T-helper 2 cell treated with Interferon-gamma antibody and Interleukin-4, amounts not matched to agents 5 μg/mL and 100 μg/mL, for 36 hours (primary cell): ENCODE data around the gene DUSP6.

Experiments used
- DNase-seq: peaks from one replicate; pipeline ENCODE4 v3.0.0; 2021; ENCODE audit warnings: low spot score
- H3K27ac Mint-ChIP-seq: one replicate; pipeline ENCODE4 v1.8.0; 2021; ENCODE audit warnings: mild to moderate bottlenecking, mixed read lengths
- H3K27me3 Mint-ChIP-seq: one replicate; pipeline ENCODE4 v1.8.0; 2021; ENCODE audit warnings: low read depth, mixed read lengths
- H3K36me3 Mint-ChIP-seq: one replicate; pipeline ENCODE4 v1.8.0; 2021; ENCODE audit warnings: low read depth, mixed read lengths
- H3K4me1 Mint-ChIP-seq: one replicate; pipeline ENCODE4 v1.8.0; 2021; ENCODE audit warnings: low read depth, mixed read lengths
- H3K4me3 Mint-ChIP-seq: one replicate; pipeline ENCODE4 v1.8.0; 2022; ENCODE audit warnings: mild to moderate bottlenecking, moderate library complexity, mixed read lengths
- H3K9me3 Mint-ChIP-seq: one replicate; pipeline ENCODE4 v1.8.0; 2021; ENCODE audit warnings: mixed read lengths

DUSP6 gene

DNA sequence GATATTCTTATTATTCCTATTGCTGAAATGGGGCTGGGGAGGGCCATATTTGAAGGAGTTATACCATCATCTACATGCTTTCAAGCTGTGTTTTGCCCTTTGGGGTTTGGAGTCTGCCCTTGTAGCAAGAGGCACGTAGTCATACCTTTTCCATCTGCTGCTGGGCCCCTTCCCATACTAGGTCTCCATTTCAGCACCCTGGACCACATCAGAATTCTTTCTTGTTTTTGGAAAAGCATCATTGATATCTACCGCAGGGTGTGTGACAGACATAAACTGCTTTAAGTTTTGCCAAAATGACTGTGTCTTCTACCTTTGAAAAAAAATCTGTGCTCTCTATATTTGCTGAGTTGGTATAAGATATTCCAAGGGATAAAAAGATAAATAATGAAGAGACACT, 12.3 kb upstream of the DUSP6 start:
- Mint-ChIP-seq H3K36me3 (no peaks in the 10 kb centered on the region), H3K4me3 (no peak overlapping the region), H3K27ac (no peak overlapping the region), H3K4me1 (peaks cover 12% of the 10 kb centered on the region), H3K27me3 (no peaks in the 10 kb centered on the region), H3K9me3 (no peaks in the 10 kb centered on the region)
- DNase-seq: no peak

DNA sequence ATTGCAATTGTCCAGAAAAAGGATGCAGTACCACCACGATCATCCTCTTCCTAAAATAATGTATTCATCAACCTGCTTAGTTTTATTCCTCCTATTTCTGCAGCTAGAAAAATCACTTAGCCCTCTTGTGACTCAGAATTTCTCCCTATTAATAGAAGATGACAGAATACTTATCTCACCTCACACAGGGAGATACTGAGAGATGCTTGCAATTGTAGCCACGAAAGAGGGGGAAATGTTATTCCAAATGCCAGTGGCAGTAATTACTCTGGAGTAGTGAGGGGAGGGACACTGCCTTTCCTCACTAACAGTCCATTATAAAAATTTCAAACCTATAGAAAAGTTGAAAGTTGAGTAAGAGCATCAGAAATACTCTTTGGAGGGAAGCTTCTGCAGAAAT, 11.8 kb upstream of the DUSP6 start:
- Mint-ChIP-seq H3K9me3 (no peaks in the 10 kb centered on the region), H3K27me3 (no peaks in the 10 kb centered on the region), H3K4me1 (peaks cover 12% of the 10 kb centered on the region), H3K36me3 (no peaks in the 10 kb centered on the region), H3K27ac (no peak overlapping the region), H3K4me3 (no peak overlapping the region)
- DNase-seq: no peak

- Mint-ChIP-seq H3K36me3 (no peaks in the 10 kb centered on the region), H3K4me1 (peaks cover 12% of the 10 kb centered on the region), H3K9me3 (no peaks in the 10 kb centered on the region), H3K4me3 (no peak overlapping the region), H3K27ac (no peak overlapping the region), H3K27me3 (no peaks in the 10 kb centered on the region)
- no peak for DNase-seq
Measured at GRCh38 chr12:89363582-89363981, 11.3 kb upstream of the DUSP6 start.

GRCh38 chr12:89363084-89363483, 10.8 kb upstream of the DUSP6 start:
- Mint-ChIP-seq H3K27ac (no peak overlapping the region), H3K4me1 (peaks cover 12% of the 10 kb centered on the region), H3K27me3 (no peaks in the 10 kb centered on the region), H3K36me3 (no peaks in the 10 kb centered on the region), H3K9me3 (no peaks in the 10 kb centered on the region), H3K4me3 (no peak overlapping the region)
- DNase-seq: no peak

DNA sequence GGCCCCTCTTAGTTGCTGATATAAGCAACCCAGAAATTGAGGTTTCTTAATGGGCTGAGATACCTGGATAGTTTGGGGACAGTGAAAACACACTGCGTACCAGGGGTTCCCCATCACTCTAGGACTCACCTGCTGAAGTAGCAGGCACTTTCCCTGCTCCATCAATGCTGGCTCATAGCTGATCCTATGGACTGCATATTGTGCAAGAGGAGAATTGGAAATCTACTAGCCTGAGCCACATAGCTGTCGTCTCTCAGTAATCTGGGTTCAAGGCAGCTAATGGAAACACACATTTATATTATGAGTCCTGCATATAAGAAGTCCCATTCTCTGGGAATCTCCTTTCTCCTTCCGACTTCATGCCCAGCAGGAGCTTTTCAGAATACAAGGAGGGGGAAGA, 7.3 kb upstream of the DUSP6 start:
- DNase-seq: no peak
- Mint-ChIP-seq H3K9me3 (no peaks in the 10 kb centered on the region), H3K27me3 (no peaks in the 10 kb centered on the region), H3K27ac (no peak overlapping the region), H3K36me3 (peaks cover 6% of the 10 kb centered on the region), H3K4me1 (peaks cover 26% of the 10 kb centered on the region), H3K4me3 (no peak overlapping the region)

DNA sequence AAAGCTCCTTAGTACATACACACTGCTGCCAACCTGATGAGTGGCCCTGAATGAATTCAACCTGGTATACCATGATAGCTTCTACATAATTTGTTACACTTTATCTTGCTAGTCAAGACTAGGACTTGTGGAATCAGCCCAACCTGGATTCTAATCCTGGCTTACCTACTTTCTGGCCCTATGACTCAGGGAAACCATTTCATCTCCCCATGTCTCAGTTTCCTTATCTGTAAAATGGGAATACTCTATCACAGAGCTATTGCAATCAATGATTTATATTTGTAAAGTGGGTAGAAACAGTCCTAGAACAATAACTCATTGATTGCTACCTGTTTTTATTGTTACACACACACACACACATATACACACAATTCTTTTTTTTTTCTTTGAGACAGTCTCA, 6.5 kb upstream of the DUSP6 start:
- Mint-ChIP-seq H3K27me3 (no peaks in the 10 kb centered on the region), H3K4me3 (no peak overlapping the region), H3K36me3 (peaks cover 6% of the 10 kb centered on the region), H3K27ac (no peak overlapping the region), H3K9me3 (no peaks in the 10 kb centered on the region), H3K4me1 (peaks cover 30% of the 10 kb centered on the region)
- DNase-seq: no peak

GRCh38 chr12:89357297-89357730, 5.0 kb upstream of the DUSP6 start:
- Mint-ChIP-seq H3K27ac (no peak overlapping the region), H3K4me1 (peaks cover 24% of the 10 kb centered on the region), H3K4me3 (no peak overlapping the region), H3K9me3 (no peaks in the 10 kb centered on the region), H3K27me3 (no peaks in the 10 kb centered on the region), H3K36me3 (peaks cover 6% of the 10 kb centered on the region)
- DNase-seq: no peak

DNA sequence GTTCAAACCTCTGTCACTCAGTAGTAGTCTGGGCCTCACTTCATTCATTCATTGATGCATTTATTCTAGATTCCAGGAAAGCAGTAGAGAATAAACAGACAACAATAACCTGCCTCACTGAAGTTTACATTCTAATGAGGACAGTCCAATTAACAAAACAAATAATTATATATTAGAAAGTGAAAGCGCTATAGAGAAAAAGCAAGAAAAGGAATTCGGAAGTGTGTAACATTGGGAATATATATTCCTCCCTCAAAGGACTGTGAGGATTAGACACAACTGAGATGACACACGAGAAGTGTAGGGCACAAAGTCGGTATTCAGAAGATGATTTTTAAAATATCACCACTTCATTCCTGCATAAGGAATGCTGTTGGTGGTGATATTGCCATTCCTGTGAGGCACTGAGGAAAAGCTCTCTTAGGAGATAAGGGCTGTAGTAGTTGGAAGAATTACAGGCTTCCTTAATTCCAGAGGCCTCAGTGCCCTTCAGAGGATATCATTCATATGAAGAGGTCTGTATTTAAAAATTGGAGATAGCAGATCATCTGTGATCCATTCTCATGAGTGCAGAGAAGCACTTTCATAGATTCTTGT, 3.9 kb upstream of the DUSP6 start:
- H3K27ac Mint-ChIP-seq: peak overlapping the region; percentile 15
- peaks cover 24% of the 10 kb centered on the region for H3K4me1 Mint-ChIP-seq
- H3K9me3 Mint-ChIP-seq: no peaks in the 10 kb centered on the region
- H3K4me3 Mint-ChIP-seq: no peak overlapping the region
- H3K27me3 Mint-ChIP-seq: no peaks in the 10 kb centered on the region
- DNase-seq: no peak
- peaks cover 12% of the 10 kb centered on the region for H3K36me3 Mint-ChIP-seq

DNA sequence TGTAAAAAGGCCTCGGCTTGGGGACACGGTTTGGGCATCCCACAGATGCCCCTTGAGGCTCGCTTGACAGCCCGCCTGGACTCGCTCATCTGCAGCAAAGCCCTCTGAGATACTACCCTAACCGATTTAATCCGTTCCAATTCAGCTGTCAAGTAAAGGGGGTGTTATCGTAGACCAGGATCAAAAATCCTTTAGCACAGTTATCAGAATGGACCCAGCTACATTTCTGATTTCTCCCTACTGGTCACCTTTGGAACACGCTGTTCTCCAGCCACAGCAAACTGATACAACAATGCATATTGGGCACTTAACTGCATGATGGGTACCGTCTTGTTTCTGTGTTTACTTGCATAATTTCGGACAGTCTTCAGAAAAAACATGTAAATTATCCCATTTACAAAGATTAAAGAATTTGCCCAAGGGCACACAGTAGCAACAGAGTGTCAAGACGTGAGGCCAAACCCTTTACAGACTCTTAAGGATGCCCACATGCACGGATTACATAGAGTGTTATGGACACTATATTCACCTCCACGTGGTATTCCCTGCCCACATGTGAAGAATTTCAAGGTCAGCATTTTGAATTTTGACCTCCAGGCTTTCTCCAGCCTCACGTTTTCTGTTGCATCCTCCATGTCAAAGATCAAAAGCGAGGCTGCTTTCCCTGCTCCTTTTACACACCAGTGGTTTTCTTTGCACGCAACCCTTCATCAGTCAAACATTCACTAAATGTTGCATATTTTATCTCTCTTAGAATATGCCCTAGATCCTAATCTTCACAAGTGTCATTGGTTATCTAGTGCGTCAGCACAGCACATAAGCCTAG, 3.2 kb upstream of the DUSP6 start:
- no peaks in the 10 kb centered on the region for H3K9me3 Mint-ChIP-seq
- H3K27ac Mint-ChIP-seq: peak overlapping the region; percentile 96
- peaks cover 22% of the 10 kb centered on the region for H3K4me1 Mint-ChIP-seq
- peaks cover 20% of the 10 kb centered on the region for H3K36me3 Mint-ChIP-seq
- no peak for DNase-seq
- H3K27me3 Mint-ChIP-seq: no peaks in the 10 kb centered on the region
- H3K4me3 Mint-ChIP-seq: peak overlapping the region; percentile 94

GRCh38 chr12:89354612-89355067, 2.3 kb upstream of the DUSP6 start:
- Mint-ChIP-seq H3K27me3 (no peaks in the 10 kb centered on the region), H3K4me1 (peaks cover 24% of the 10 kb centered on the region), H3K9me3 (no peaks in the 10 kb centered on the region), H3K27ac (peak overlapping the region; percentile 96), H3K36me3 (peaks cover 28% of the 10 kb centered on the region), H3K4me3 (peak overlapping the region; percentile 94)
- no peak for DNase-seq

GRCh38 chr12:89353823-89354611, 1.7 kb upstream of the DUSP6 start:
- Mint-ChIP-seq H3K36me3 (peaks cover 34% of the 10 kb centered on the region), H3K4me1 (peaks cover 27% of the 10 kb centered on the region), H3K4me3 (peak overlapping the region; percentile 94), H3K27ac (peak overlapping the region; percentile 96), H3K9me3 (no peaks in the 10 kb centered on the region), H3K27me3 (no peaks in the 10 kb centered on the region)
- peak; percentile 85 for DNase-seq

DNA sequence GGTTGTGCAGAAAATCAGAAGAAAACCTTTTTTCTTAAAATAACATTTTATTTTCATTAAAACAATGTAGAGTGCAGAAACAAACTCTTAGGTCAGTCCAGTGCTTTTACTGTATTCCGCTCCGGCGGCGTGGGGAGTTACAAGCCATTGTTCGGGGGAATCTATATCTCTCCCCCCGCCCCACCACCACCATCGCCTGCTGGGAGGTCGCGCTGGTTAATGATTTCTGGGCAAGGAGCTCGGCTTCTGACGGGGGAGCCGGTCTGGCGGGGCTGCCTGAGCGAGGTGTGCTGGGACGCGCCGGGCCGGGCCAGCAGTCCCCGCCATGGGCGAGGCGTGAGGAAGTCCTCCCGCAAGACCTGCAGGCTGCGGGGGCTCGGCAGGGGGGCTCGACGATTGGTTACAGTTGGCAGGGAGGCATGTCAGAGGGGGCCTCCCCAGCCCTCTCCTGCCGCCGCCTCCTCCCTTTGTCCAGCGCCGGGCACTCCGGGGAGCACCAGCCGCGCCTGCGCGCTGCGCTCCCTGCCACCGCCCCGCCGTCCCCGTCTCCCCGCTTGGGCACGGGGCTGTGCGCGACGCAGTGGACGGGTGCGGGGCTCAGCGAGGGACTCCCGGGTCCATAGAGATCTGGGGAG, 1.0 kb upstream of the DUSP6 start:
- Mint-ChIP-seq H3K4me1 (peaks cover 34% of the 10 kb centered on the region), H3K9me3 (no peaks in the 10 kb centered on the region), H3K4me3 (peak overlapping the region; percentile 98)

DNA sequence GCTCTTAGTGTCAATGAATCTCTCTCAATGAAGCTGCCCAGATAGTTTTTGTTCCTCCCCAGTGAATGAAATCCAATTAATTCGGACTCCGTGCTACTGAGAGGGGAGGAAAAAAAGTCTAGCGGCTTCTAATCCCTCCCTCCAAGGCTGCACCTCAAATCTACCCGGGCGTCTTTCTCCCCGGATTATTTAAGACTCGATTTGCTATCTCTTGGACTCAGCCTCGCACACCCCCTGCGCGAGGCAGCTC, 134 bp downstream of the DUSP6 start:
- H3K9me3 Mint-ChIP-seq: no peaks in the 10 kb centered on the region
- H3K36me3 Mint-ChIP-seq: peaks cover 51% of the 10 kb centered on the region
- H3K27ac Mint-ChIP-seq: peak overlapping the region; percentile 96
- DNase-seq: no peak
- H3K4me1 Mint-ChIP-seq: peaks cover 44% of the 10 kb centered on the region
- peak overlapping the region; percentile 98 for H3K4me3 Mint-ChIP-seq
- no peaks in the 10 kb centered on the region for H3K27me3 Mint-ChIP-seq

More for the DNA sequence above, 1.0 kb upstream of the DUSP6 start:
- H3K27me3 Mint-ChIP-seq: no peaks in the 10 kb centered on the region
- peaks cover 41% of the 10 kb centered on the region for H3K36me3 Mint-ChIP-seq
- H3K27ac Mint-ChIP-seq: peak overlapping the region; percentile 96
- peak; percentile 74 for DNase-seq
